Glutamatergic neuron (in vitro differentiated cells): ENCODE results near the gene CAMTA1. TPM values are rescaled to one million over a fixed set of nuclear protein-coding genes. Genes with fewer than 3 reads are reported as not detected.

Experiments
- DNase-seq: peaks from one replicate; pipeline ENCODE4 v3.0.0; 2022
- H3K27ac Mint-ChIP-seq: one replicate; pipeline ENCODE4 v1.8.0; 2020; ENCODE audit warnings: mild to moderate bottlenecking, mixed read lengths, inconsistent platforms; ENCODE audit not compliant: unreplicated experiment
- H3K27me3 Mint-ChIP-seq: one replicate; pipeline ENCODE4 v1.8.0; 2020; ENCODE audit warnings: mild to moderate bottlenecking, moderate library complexity, mixed read lengths, inconsistent platforms; ENCODE audit not compliant: unreplicated experiment
- H3K36me3 Mint-ChIP-seq: one replicate; pipeline ENCODE4 v1.8.0; 2020; ENCODE audit warnings: mild to moderate bottlenecking, mixed read lengths, inconsistent platforms; ENCODE audit not compliant: unreplicated experiment
- H3K4me1 Mint-ChIP-seq: one replicate; pipeline ENCODE4 v1.8.0; 2020; ENCODE audit warnings: mild to moderate bottlenecking, low read depth, mixed read lengths, inconsistent platforms; ENCODE audit not compliant: unreplicated experiment
- H3K4me3 Mint-ChIP-seq: one replicate; pipeline ENCODE4 v1.8.0; 2020; ENCODE audit warnings: mild to moderate bottlenecking, mixed read lengths, inconsistent platforms; ENCODE audit not compliant: unreplicated experiment
- H3K9me3 Mint-ChIP-seq: one replicate; pipeline ENCODE4 v1.8.0; 2020; ENCODE audit warnings: mild to moderate bottlenecking, moderate library complexity, mixed read lengths, inconsistent platforms; ENCODE audit not compliant: unreplicated experiment
- total RNA-seq: library from RNA; stranded (reverse); fragmentation: NEBNext Ultra II Directional; extraction: Animal tissue kit (Norgen Biotek cat#: 25700); gene quantifications from one replicate; pipeline ENCODE4 v1.2.1, GENCODE V29; 2021; ENCODE audit not compliant: unreplicated experiment
- TF ChIP-seq, protein P1 (sequence below): fragments of 200-600 bp; sonication (generic); IDR thresholded peaks from one replicate; pipeline ENCODE4 v1.5.0; 2021; ENCODE audit not compliant: partially characterized antibody, unreplicated experiment

The CAMTA1 gene
- total RNA-seq, 1 donor from 2014 or later, result 77.2 TPM

GRCh38 chr1:7641587-7642417 lies 856.5 kb downstream of the CAMTA1 start:
- Mint-ChIP-seq H3K4me3 (no peak overlapping the region), H3K27ac (no peak overlapping the region), H3K36me3 (peaks cover 7% of the 10 kb centered on the region), H3K9me3 (peaks cover 4% of the 10 kb centered on the region), H3K27me3 (no peaks in the 10 kb centered on the region), H3K4me1 (peaks cover 15% of the 10 kb centered on the region)
- TF ChIP-seq, protein P1, sequence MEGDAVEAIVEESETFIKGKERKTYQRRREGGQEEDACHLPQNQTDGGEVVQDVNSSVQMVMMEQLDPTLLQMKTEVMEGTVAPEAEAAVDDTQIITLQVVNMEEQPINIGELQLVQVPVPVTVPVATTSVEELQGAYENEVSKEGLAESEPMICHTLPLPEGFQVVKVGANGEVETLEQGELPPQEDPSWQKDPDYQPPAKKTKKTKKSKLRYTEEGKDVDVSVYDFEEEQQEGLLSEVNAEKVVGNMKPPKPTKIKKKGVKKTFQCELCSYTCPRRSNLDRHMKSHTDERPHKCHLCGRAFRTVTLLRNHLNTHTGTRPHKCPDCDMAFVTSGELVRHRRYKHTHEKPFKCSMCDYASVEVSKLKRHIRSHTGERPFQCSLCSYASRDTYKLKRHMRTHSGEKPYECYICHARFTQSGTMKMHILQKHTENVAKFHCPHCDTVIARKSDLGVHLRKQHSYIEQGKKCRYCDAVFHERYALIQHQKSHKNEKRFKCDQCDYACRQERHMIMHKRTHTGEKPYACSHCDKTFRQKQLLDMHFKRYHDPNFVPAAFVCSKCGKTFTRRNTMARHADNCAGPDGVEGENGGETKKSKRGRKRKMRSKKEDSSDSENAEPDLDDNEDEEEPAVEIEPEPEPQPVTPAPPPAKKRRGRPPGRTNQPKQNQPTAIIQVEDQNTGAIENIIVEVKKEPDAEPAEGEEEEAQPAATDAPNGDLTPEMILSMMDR, result peak; percentile 11
- DNase-seq, result no peak

GRCh38 chr1:7642418-7642704 lies 857.1 kb downstream of the CAMTA1 start:
- Mint-ChIP-seq H3K36me3 (peaks cover 7% of the 10 kb centered on the region), H3K4me3 (no peak overlapping the region), H3K27me3 (no peaks in the 10 kb centered on the region), H3K4me1 (peaks cover 15% of the 10 kb centered on the region), H3K9me3 (peaks cover 4% of the 10 kb centered on the region), H3K27ac (no peak overlapping the region)
- DNase-seq, result no peak
- TF ChIP-seq, protein P1, result no peak

- Mint-ChIP-seq H3K9me3 (peaks cover 4% of the 10 kb centered on the region), H3K27ac (no peak overlapping the region), H3K4me1 (peaks cover 15% of the 10 kb centered on the region), H3K36me3 (peaks cover 7% of the 10 kb centered on the region), H3K4me3 (no peak overlapping the region), H3K27me3 (peaks cover 2% of the 10 kb centered on the region)
- DNase-seq, result no peak
- TF ChIP-seq, protein P1, result no peak
Observed at GRCh38 chr1:7642781-7643529, 857.7 kb downstream of the CAMTA1 start.

- no peak overlapping the region for H3K27ac Mint-ChIP-seq
- H3K4me3 Mint-ChIP-seq, result no peak overlapping the region
- H3K36me3 Mint-ChIP-seq, result peaks cover 7% of the 10 kb centered on the region
- TF ChIP-seq, protein P1, result no peak
- H3K9me3 Mint-ChIP-seq, result peaks cover 4% of the 10 kb centered on the region
- peaks cover 2% of the 10 kb centered on the region for H3K27me3 Mint-ChIP-seq
- no peak for DNase-seq
- H3K4me1 Mint-ChIP-seq, result peaks cover 15% of the 10 kb centered on the region
Observed at GRCh38 chr1:7643530-7643929, 858.3 kb downstream of the CAMTA1 start.

- H3K9me3 Mint-ChIP-seq, result peaks cover 4% of the 10 kb centered on the region
- TF ChIP-seq, protein P1, result no peak
- peaks cover 15% of the 10 kb centered on the region for H3K4me1 Mint-ChIP-seq
- H3K27me3 Mint-ChIP-seq, result peaks cover 2% of the 10 kb centered on the region
- no peak overlapping the region for H3K27ac Mint-ChIP-seq
- peaks cover 7% of the 10 kb centered on the region for H3K36me3 Mint-ChIP-seq
- no peak overlapping the region for H3K4me3 Mint-ChIP-seq
- DNase-seq, result no peak
Observed at GRCh38 chr1:7644086-7644485, 858.8 kb downstream of the CAMTA1 start.
